GM10266 (cell line): ENCODE data around the gene NUMB.
"Not testable (repeated sequence)": the region's sequence is repeated elsewhere in the genome, so short reads cannot be mapped to it uniquely, and the experiment has no call there.

Experiments used
- DNase-seq: peaks from one replicate; pipeline ENCODE4 v3.0.0; 2012; ENCODE audit errors: extremely low spot score
- CTCF ChIP-seq: IDR thresholded peaks from 2 replicates; pipeline ENCODE4 v1.5.1; 2012; ENCODE audit warnings: mild to moderate bottlenecking, low read depth; ENCODE audit not compliant: control insufficient read depth, insufficient read depth; ENCODE audit errors: missing control alignments

The NUMB gene

GRCh38 chr14:73437206-73437605 is 21.1 kb downstream of the NUMB start:
- no peak for DNase-seq
- TF ChIP-seq CTCF, result no peak

- no peak for TF ChIP-seq CTCF
- DNase-seq, result no peak
Observed at GRCh38 chr14:73432124-73432523, 26.2 kb downstream of the NUMB start.

GRCh38 chr14:73428353-73428824 is 30.0 kb downstream of the NUMB start:
- DNase-seq, result no peak
- TF ChIP-seq CTCF, result no peak

- TF ChIP-seq CTCF, result no peak
- DNase-seq, result no peak
Observed at GRCh38 chr14:73427516-73428264, 30.7 kb downstream of the NUMB start.

- no peak for DNase-seq
Observed at GRCh38 chr14:73426877-73427276, 31.5 kb downstream of the NUMB start.

GRCh38 chr14:73424453-73424852 is 33.9 kb downstream of the NUMB start:
- DNase-seq, result no peak
- TF ChIP-seq CTCF, result no peak

More at GRCh38 chr14:73426877-73427276, 31.5 kb downstream of the NUMB start:
- TF ChIP-seq CTCF, result no peak

- not testable (repeated sequence) for DNase-seq
Observed at GRCh38 chr14:73423092-73423491, 35.3 kb downstream of the NUMB start.
